Peyer's patch (tissue), 4 donors: ENCODE data around the gene NRXN3.

Source experiments
- CTCF ChIP-seq, 6 experiments: fragments of 450-650 bp in 4 of 6; fragments of 200-600 bp in 2 of 6; sonication (generic) in 1 of 6; IDR thresholded peaks; one replicate each; pipeline ENCODE4 v1.5.1; 2017 to 2019; ENCODE audit warnings: antibody characterized with exemption in 6 of 6, mild to moderate bottlenecking in 3 of 6, moderate library complexity in 1 of 6
- POLR2A ChIP-seq, 2 donors: fragments of 450-650 bp; IDR thresholded peaks; one replicate each; pipeline ENCODE4 v1.5.1; 2017; ENCODE audit warnings: antibody characterized with exemption in 2 of 2, mild to moderate bottlenecking in 2 of 2, moderate library complexity in 2 of 2

- TF ChIP-seq CTCF (IDR thresholded peaks at IDR 0.05): no peak
- no peak for TF ChIP-seq POLR2A (IDR thresholded peaks at IDR 0.05)
These were observed 108.5 kb downstream of the NRXN3 start for GRCh38 chr14:78278464-78279250.
